OCI-LY7 (cell line): ENCODE results near the gene DKK2. TPM values are rescaled to one million over a fixed set of nuclear protein-coding genes. Genes with fewer than 3 reads are reported as not detected.

Experiments used
- BruUV-seq: library from RNA; stranded (reverse); fragments of 400-500 nt; replicated peaks from 2 replicates; lab custom pipeline; 2021; lab: Mats Ljungman, UMichigan
- CTCF ChIA-PET: fragments of 300-600 bp; sonication (Branson Sonifier 250); formaldehyde crosslinking; loops from one replicate; lab custom pipeline; 2022; ENCODE audit warnings: antibody characterized with exemption; ENCODE audit not compliant: unreplicated experiment; lab: Charles Lee
- POLR2A ChIA-PET: fragments of 300-600 bp; sonication (Branson Sonifier 250); formaldehyde crosslinking; loops from one replicate; lab custom pipeline; 2022; ENCODE audit warnings: antibody characterized with exemption; lab: Charles Lee
- DNase-seq: peaks from one replicate; pipeline ENCODE4 v3.0.0-alpha.2; 2015; ENCODE audit warnings: low spot score
- H2AFZ ChIP-seq: fragments of 200-600 bp; sonication (generic), shearing (Covaris generic); 2 replicates; pipeline ENCODE4 v1.6.1; 2014; ENCODE audit warnings: mild to moderate bottlenecking, antibody characterized with exemption, low read length, moderate library complexity
- H3K27ac ChIP-seq: fragments of 200-600 bp; sonication (generic); 2 replicates; pipeline ENCODE4 v1.5.1; 2014; ENCODE audit warnings: mixed run types, low read depth, mild to moderate bottlenecking, moderate library complexity, low read length, inconsistent platforms; ENCODE audit not compliant: poor library complexity, severe bottlenecking
- H3K36me3 ChIP-seq: fragments of 200-600 bp; sonication (generic); 2 replicates; pipeline ENCODE4 v1.6.1; 2014; ENCODE audit warnings: mild to moderate bottlenecking, antibody characterized with exemption, low read length, moderate library complexity, mixed read lengths; ENCODE audit not compliant: insufficient read depth
- H3K4me1 ChIP-seq: fragments of 200-600 bp; sonication (generic); 2 replicates; pipeline ENCODE4 v1.5.1; 2014; ENCODE audit warnings: mild to moderate bottlenecking, low read length; ENCODE audit not compliant: insufficient read depth, poor library complexity, severe bottlenecking
- H3K4me2 ChIP-seq: fragments of 200-600 bp; sonication (generic); 2 replicates; pipeline ENCODE4 v1.6.1; 2014; ENCODE audit warnings: mild to moderate bottlenecking, low read length
- H3K4me3 ChIP-seq: fragments of 200-600 bp; sonication (generic); 2 replicates; pipeline ENCODE4 v1.5.1; 2014; ENCODE audit warnings: mild to moderate bottlenecking, low read depth, low read length; ENCODE audit not compliant: poor library complexity, severe bottlenecking
- H3K79me2 ChIP-seq: fragments of 200-600 bp; sonication (generic); 2 replicates; pipeline ENCODE4 v1.6.1; 2016; ENCODE audit warnings: low read depth, mild to moderate bottlenecking, low read length, moderate library complexity, mixed read lengths; ENCODE audit not compliant: insufficient read depth
- H3K9me2 ChIP-seq: fragments of 200-600 bp; sonication (generic); 2 replicates; pipeline ENCODE4 v1.6.1; 2016; ENCODE audit warnings: mild to moderate bottlenecking, low read length, mixed read lengths; ENCODE audit not compliant: insufficient read depth
- H3K9me3 ChIP-seq: fragments of 200-600 bp; sonication (generic); 2 replicates; pipeline ENCODE4 v1.6.1; 2014; ENCODE audit warnings: mild to moderate bottlenecking, mixed run types, low read length, mixed read lengths
- H4K20me1 ChIP-seq: fragments of 200-600 bp; sonication (generic); 2 replicates; pipeline ENCODE4 v1.6.1; 2014; ENCODE audit warnings: mild to moderate bottlenecking, antibody characterized with exemption, low read length, moderate library complexity, mixed read lengths; ENCODE audit not compliant: insufficient read depth
- CTCF ChIP-seq: fragments of 200-600 bp; sonication (generic); conservative IDR thresholded peaks from 2 replicates; pipeline ENCODE4 v1.5.1; 2014; ENCODE audit warnings: mild to moderate bottlenecking, antibody characterized with exemption, low read length, moderate library complexity, mixed read lengths
- EZH2phosphoT487 ChIP-seq: fragments of 200-600 bp; sonication (generic); IDR thresholded peaks from 2 replicates; pipeline ENCODE4 v1.6.1; 2018; ENCODE audit warnings: low read depth, borderline replicate concordance, mild to moderate bottlenecking, mixed run types, antibody characterized with exemption, low read length, moderate library complexity, mixed read lengths
- intact Hi-C: fragments of 100-400 bp; cut with micrococcal nuclease; formaldehyde crosslinking; loops from one replicate; pipeline ENCODE4 v1.10.0; 2022; ENCODE audit not compliant: unreplicated experiment
- total RNA-seq, 2 experiments: library from RNA; depleted of rRNA in 1 of 2; stranded (reverse); fragments of >200 nt in 1 of 2; shearing (Covaris generic) in 1 of 2; gene quantifications; 2 replicates each; pipeline ENCODE4 v1.2.3, GENCODE V29; 2014 to 2022

DKK2 gene
- total RNA-seq, 2 experiments from 2014 or later: not detected

- ChIA-PET POLR2A (interaction anchor here (0.7 kb wide), 1 partner anchor 912 kb away, joined by 6 read pairs; no protein-coding TSS in a partner anchor), CTCF (no interaction called here)
- Histone ChIP-seq H3K36me3 (no peaks in the 10 kb centered on the region), H2AFZ (no peak overlapping the region), H3K9me3 (no peaks in the 10 kb centered on the region), H3K79me2 (no peaks in the 10 kb centered on the region), H3K9me2 (no peaks in the 10 kb centered on the region), H3K4me1 (no peaks in the 10 kb centered on the region), H3K27ac (no peak overlapping the region), H3K4me3 (no peak overlapping the region), H4K20me1 (no peaks in the 10 kb centered on the region), H3K4me2 (no peak overlapping the region)
- TF ChIP-seq EZH2phosphoT487: no peak
- TF ChIP-seq CTCF: no peak
- DNase-seq: no peak
- intact Hi-C loops: no loop called here
- BruUV-seq: no TSS peak
Observed at GRCh38 chr4:107072836-107073736, 37.0 kb upstream of the DKK2 start.

- Histone ChIP-seq H3K4me2 (no peak overlapping the region), H3K9me3 (no peaks in the 10 kb centered on the region), H3K36me3 (no peaks in the 10 kb centered on the region), H2AFZ (no peak overlapping the region), H3K9me2 (no peaks in the 10 kb centered on the region), H3K4me3 (no peak overlapping the region), H3K4me1 (no peaks in the 10 kb centered on the region), H3K79me2 (no peaks in the 10 kb centered on the region), H3K27ac (no peak overlapping the region), H4K20me1 (no peaks in the 10 kb centered on the region)
- intact Hi-C loops: no loop called here
- TF ChIP-seq EZH2phosphoT487 (no peak), CTCF (no peak)
- ChIA-PET POLR2A (no interaction called here), CTCF (no interaction called here)
- BruUV-seq: no TSS peak
- DNase-seq: no peak
Observed at GRCh38 chr4:107071108-107071507, 35.0 kb upstream of the DKK2 start.

GRCh38 chr4:107069049-107069448 lies 32.9 kb upstream of the DKK2 start:
- Histone ChIP-seq H4K20me1 (no peaks in the 10 kb centered on the region), H3K27ac (no peak overlapping the region), H2AFZ (no peak overlapping the region), H3K4me1 (no peaks in the 10 kb centered on the region), H3K4me2 (no peak overlapping the region), H3K9me3 (no peaks in the 10 kb centered on the region), H3K36me3 (no peaks in the 10 kb centered on the region), H3K9me2 (no peaks in the 10 kb centered on the region), H3K79me2 (no peaks in the 10 kb centered on the region), H3K4me3 (no peak overlapping the region)
- no peak for TF ChIP-seq CTCF
- ChIA-PET POLR2A (interaction anchor here (0.9 kb wide), 1 partner anchor 43 kb away, joined by 3 read pairs; no protein-coding TSS in a partner anchor), CTCF (no interaction called here)
- intact Hi-C loops: no loop called here
- BruUV-seq: no TSS peak
- no peak for DNase-seq
